NOMO-1 treated with DMSO at 0.1 percent for 48 hours (cell line): Measurements from ENCODE around the gene AP3S2.

Experiments used
- DNase-seq: peaks from one replicate; lab custom pipeline; 2025; ENCODE audit not compliant: unreplicated experiment; lab: John Stamatoyannopoulos, UW

The AP3S2 gene

DNA sequence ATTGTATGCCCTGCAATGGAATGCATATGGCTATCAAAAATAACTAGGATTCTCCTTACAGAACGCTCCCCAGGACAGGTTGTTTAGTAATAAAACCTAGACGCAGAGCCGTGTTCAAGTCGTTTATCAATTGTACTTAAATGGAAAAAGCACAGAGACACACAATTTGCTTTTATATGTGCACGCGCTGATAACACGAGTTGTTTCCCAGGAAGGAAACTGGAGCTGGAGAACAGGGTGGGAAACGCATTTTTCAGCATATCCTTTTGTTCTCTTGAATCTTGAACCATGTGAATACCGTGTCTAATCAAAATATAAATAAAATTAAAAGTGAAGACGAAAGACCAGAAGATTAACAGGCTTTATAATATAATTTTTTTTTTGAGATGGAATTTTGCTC is 75.5 kb downstream of the AP3S2 start:
- DNase-seq, result no peak

DNA sequence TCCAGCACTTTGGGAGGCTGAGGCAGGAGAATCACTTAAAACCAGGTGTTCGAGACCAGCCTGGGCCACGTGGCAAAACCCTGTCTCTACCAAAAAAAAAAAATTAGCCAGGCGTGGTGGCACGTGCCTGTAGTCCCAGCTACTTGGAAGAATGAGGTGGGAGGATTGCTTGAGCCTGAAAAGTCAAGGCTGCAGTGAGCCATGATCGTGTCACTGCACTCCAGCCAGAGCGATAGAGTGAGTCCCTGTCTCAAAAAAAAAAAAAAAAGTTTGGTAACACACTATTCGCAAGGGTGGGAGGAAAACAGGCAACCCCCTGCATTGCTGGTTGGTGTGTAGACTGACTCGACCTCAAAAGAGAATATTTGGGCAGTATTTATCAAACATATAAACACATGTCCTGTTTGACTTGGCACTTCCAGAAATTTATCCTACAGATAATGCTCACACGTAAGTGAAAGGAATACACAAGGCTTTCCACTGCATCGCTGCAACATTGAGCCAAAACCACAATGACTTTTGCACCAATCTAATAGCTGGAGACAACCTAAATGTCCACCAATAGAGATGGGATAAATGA is 76.0 kb downstream of the AP3S2 start:
- no peak for DNase-seq

DNA sequence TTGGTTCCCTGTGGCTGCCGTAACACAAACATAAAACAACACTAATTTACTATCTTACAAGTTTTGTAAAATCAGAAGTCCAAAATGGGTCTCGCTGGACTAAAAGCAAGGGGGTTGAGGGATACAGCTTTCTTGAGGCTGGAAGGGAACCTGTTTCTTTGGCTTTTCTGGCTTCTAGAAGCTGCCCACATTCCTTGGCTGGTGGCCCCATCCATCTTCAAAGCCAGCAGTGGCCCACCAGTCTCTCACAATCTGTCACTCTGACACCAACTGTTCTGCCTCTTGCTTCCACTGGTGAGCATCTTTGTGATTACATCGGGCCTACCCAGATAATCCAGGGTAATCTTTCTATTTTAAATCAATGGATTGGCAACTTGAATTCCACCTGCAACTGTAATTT is 78.0 kb downstream of the AP3S2 start:
- DNase-seq, result no peak

DNA sequence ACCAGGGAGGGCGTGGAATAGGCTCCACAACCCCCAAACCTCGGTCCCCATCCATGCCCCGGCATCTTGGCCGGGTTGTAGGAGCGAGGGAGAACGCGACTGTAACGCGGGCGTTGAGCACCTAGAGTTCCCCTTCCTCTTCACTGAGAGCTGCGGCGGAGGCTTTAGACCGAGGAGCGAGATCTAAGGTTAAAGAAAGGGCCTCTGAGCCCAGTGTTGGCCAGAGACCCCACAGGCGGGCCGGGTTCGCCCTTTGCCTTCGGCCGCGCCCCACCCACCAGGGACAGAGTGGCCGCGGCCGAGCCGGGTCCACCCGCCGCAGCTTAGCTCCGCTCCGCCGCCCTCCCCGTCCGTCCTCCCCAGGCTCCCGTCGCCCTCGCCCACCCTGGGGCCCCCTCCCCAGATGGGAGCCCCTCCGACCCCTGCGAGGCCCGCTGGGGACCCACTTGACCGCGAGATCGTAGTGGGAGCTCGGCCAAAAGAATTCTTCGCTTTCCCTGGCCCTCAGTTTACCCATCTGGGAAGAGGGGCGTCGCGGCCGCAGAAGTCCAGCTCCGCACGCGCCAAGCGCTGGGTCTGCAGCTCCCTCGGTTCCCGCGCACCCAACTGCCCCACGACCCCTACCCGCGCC is 79.6 kb downstream of the AP3S2 start:
- DNase-seq, result peak; percentile 50

DNA sequence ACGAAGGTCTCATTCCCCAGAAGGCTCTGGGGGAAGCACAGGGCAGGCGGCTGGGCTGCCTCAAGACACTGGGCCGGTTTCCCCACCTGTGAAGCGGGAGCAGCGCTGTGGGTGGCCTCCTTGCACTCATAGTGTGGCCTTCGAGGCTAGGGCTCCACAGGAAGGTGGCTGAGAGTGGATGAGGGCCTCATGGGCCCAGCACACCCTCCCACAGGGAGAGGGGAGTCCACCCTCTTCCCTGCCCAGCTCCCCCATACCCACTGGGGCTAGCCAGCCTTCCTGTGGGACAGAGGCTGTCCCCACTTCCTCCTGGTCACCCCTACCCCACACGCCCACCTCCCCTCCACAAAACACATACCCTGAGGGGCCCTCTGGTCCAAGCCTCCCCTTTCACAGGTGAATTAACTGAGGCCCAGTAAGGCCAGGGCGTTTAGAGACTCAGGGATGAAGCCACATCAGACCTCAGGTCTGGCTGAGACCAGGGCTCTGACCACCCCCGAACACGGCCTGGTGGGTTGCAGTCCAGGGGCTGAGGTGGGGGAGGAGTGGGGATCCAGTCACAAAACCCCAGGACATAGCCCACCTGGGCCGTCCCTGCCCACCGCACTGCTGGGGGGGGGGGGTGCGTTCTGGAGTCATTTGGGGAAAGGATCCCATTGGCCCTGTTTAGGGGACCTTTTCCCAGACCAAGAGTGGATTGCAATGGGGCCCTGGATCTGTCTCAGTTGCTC is 80.2 kb downstream of the AP3S2 start:
- DNase-seq, result no peak

DNA sequence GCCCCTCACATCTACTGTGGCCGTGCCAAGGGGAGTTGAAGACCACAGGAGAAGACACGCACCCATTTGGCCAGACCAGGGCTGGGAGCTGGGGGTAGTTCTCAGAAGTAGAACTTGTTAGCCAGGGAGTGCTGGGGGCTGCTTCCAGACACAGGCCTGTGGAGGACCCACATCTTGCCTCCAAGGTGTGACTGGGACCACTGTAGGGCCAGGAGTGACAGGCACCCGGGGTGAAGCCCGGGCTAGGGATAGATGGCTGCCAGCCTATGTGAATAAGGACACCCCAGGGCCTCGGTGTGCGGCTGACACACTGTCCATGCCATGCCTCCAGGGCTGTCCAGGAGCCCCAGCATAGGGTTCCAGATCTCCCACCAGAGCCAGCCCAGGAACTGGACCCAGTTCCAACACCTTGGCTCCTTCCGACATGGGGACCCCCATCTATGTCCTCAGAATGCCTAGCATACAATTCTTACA is 80.9 kb downstream of the AP3S2 start:
- no peak for DNase-seq

DNA sequence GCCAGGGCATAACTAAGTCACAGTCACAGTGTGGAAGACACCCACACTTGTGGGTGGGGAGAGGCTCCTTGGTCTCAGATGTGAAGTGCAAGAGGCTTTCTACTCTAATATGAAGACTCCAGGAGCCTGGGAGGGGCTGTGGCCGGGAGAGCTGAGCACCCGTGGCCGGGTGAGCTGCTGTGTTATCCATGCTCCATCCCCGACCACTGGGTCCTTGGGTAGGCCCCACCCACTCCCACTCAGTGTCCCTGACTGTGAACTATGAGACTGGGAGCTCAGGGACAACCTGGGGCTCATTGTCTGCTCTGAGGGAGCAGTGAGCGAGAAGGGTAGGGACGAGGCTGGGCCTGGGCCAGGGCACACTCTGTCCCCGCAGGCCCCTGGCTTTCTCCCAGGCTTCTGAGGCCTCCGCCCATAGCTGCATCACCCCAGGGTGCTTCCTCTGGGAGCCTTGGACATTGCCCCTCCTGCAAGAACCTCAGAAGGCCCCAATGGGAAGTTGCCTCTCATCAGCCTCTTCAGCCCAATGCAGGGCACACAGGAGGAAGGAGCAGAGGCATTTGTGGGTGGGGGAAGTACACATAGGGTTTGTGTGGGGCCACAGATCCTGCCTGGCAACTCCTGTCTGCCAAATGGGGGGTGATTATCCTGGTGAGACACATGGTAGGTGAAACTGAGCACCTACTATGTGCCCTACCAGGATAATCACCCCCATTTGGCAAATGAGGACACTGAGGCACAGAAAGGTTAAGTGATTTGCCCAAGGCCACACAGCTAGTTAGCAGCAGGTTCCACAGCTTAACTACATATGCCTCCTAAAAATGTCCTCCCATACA is 81.6 kb downstream of the AP3S2 start:
- DNase-seq, result no peak

DNA sequence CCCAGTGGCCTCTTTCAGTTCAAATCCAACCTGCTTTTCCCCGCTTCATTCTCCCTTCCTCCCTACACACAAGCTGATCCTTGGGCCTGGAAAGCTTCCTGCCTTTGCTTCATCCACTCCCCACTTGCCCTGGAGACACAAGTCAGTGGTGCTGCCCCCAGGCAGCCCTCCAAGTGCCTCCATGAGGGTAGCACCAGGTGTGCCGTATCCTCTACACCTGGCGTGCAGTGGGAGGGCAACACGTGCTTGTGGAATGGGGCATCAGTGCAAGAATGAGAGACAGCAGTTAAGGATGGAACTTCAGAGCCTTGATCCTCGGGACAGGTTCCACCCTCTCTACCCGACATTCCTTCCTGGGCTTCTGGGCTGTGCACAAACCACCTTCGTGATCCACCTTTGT is 83.0 kb downstream of the AP3S2 start:
- no peak for DNase-seq

DNA sequence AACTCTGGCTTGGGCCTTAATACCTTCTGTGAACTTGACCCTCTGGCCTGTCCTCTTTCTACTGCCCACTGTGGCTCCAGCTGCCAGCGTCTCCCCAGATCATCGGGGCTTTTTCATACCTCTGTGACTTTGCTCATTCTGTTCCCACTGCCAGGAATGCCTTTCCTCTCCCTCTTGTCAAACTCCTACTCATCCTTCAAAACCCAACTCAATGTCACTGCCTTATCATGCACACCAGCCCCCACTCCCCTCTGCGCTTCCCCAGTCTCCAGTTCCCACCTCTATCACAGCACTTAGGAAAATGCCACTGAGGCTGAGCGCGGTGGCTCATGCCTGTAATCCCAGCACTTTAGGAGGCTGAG is 84.0 kb downstream of the AP3S2 start:
- DNase-seq, result no peak

DNA sequence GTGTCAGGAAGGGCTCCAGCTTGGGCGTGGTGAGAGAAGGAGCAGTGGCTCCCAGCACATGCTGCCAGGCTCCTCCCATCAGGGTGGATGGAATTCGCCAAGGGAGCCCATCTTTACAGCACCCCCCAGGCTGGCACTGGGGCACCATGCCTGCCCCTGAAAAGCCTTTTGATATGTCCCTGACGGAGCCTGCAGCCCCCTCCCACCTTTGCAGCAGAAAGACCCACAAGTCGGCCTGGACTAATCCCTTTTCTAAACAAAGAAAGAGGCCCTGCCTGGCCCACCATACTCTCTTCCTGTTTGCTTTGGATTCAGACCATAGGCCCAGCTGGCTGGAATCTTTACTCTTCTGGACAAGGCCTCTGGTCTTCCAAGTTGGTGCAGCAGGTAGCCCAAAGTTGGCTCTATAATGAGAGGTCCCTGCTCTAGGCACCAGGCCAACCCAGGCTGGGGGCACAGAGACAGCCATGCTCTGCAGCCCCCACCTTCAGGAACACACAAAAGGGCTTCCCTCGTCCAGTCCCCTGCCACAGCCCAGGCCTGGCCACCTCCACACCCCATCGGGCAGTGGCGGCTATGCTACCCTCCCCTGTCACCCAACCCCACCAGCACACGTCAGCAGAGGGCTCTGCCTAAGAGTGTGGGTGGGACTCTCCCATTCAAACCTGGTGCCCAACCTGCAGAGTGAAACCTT is 84.6 kb downstream of the AP3S2 start:
- DNase-seq, result no peak

DNA sequence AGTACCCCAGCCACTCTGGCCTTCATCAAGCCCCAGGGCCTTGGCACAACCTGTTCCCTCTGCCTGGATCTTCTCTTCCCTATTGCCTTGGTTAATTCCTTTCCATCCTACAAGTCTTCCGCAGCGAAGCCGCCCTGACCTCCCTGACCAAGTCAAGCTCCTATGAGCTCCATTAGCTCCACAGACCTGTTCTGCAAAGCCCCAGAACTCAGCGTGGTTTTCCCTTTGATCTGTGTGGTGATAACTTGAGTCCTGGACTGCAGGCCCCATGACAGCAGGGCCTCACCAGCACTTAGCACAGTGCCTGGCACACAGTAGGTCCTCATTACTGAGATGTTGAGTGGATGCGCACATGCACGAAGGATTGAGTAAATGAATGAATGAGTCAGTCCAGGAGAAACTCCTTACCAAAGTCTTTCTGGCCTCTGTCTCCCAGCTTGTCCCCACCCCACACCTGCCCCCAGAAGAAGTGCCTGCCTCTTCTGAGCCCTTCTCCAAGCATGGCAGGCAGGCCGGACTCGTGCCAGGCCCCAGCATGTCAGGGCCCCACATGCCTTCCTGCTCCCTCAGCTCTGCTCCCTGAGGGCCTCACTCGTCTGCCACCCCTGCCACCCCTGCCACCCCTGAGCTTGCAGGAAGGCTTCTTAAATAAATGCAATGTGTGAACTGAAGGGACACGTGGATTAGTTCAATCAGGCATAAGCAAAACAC is 85.5 kb downstream of the AP3S2 start:
- DNase-seq, result no peak

DNA sequence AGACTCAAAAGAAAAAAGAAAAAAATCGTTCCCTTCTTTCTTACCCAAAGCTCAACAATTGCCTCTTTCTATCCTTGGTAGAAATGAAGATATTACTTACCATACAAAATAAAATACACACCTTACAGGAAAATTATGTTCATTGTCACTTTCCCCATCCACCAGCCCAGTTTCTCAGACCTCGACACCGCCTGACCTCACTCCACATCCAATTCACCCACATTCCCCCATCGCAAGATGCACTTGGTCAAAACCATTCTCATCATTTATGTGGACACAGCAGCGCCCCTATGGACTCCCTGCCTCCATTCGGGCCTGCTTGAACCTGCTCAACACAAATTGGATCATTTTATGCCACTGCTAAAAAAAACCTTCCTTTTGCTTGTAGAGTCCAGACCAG is 86.1 kb downstream of the AP3S2 start:
- no peak for DNase-seq

DNA sequence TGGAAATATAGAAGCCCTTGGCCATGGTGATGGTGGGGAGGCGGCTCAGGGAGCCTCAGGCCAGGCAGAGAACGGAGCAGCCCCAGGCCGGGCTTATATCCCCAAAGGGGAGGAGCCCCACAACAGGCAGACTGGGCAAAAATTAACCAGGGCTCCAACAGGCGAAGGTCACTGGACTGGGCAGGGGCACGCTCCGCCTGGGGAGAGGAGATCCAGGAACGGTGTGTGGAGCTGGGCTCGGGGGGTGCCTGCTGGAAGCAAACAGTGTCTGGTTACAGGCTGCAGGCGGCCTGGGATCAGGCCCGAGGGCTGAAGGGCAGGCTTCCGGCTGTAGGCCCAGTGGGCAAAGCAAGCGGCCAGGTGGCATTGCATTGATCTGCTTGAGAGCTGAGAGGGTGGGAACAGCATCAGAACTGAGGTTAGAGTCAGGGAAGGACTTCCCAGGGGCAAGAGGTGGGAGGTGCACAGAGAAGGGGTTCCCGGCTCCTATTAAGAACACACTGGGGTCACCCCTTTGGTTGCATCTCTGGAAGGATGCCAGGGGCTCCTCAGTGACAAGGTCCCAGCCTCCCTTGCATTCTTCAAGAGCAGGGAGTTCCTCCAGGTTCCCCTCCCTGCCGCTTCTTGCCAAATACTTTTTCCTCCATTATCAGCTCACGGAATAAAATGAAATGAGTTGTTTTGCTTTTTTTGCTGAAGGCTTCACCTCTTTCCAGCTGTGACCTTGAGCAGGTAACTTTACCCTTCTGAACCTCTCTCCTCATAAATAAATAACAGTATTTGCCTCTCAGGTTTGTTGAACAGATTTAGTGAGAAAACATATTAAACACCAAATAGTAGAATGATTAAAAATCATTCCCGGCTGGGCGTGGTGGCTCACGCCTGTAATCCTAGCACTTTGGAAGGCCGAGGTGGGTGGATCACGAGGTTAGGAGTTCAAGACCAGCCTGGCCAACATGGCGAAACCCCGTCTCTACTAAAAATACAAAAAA is 86.9 kb downstream of the AP3S2 start:
- DNase-seq, result no peak

DNA sequence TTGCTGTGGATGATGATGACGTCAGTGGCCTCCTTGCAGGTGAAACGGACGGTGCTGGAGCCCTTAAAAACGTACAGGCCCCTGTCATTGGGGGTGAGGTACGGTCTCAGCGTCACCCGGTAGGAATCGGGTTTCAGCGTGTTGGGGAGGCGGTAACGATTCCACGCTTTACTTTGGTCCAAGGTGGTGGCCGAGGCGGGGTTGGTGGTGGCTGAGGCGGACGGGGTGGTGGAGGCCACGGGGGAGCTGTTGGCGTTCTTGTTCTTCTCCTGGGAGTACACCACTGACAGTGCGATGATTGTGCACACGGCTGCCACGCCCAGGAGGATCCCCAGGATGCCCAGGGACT is 87.6 kb downstream of the AP3S2 start:
- DNase-seq, result no peak

DNA sequence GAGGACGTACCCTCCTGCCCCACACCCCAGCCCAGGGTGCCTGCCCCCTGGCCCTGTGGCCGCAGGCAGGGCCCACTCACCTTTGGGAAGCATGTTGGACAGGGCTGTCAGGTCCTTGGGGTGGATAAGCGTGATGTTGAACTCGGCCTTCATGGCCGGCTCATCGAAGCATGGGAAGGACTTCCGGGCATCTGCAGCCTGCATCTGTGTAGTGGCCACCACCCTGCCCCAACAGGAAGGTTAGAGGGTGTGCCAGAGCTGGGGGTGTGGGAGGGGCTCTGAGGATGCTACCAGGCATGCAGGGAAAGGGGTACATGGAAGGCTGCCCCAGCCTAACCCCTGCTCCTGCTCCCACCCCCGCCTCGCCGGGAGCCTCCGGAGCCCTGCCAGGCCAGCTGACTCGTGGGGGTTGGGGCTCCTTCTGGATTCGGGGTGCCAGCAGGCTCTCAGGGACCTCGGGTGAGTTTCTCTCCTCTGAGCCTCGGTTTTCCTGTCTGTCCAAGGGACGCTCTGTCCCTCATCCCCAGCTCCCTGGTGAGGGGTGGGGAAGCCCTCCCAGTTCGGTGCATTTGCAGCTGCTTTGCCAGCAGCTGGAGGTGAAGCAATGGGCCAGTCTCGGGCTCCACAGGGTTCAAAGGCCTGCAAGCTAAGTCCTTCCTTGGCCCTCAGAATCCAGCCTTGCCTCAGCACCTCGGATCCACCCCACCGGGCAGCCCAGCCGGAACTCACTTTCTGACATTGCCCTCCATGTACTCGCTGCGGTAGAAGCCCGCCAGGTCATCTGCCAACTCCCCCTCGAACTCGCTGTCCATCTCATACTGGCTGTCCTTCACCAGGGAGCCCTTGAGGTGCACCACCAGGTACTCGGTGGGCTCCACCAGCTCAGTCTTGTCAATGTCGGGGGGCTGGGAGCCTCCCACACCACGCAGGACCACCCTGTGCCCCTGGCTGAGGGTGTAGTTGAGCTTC is 88.3 kb downstream of the AP3S2 start:
- DNase-seq, result no peak

DNA sequence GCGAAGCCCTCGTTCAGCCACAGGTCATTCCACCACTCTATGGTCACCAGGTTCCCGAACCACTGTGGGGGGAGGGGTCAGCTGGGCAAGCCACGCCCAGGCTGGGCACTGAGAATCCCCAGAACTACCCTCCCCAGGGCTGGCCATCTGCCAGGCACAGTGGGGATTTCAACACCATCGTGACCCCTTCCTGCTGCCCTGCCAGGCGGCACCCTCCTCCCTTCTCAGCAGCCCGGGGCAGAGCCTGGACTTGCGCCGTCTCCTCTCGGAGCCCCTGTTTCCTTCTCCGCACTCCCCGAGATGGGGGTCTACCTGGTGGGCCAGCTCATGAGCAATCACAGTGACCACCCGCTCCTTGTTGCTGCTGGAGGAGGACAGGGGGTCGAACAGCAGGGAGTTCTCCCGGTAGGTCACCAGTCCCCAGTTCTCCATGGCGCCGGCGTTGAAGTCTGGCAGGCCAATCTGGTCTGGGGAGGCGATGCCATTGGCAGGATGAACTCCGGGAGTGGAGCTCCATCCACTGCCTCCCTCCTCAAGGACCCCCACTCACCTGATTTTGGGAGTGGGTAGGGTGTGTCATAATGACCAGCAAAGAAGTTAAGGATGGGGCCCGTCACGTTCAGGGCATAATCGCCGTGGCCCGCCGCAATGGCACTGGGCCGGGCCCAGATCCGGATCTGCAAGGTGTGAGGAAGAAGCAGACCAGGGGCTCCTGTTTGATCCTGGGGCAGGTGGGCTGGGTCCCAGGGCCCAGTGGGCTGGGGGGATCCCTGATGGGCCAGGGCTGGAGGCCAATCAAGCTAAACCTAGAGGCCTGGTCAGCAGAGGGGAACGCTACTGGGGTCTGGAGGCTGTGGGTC is 89.6 kb downstream of the AP3S2 start:
- DNase-seq, result no peak
